ENCODE data around the gene PSMD4. TPM values are rescaled to one million over a fixed set of nuclear protein-coding genes. Genes with fewer than 3 reads are reported as not detected.

Gene PSMD4
- total RNA-seq, 6 donors from 2014 or later, result 102 to 132 (median 119) TPM

DNA sequence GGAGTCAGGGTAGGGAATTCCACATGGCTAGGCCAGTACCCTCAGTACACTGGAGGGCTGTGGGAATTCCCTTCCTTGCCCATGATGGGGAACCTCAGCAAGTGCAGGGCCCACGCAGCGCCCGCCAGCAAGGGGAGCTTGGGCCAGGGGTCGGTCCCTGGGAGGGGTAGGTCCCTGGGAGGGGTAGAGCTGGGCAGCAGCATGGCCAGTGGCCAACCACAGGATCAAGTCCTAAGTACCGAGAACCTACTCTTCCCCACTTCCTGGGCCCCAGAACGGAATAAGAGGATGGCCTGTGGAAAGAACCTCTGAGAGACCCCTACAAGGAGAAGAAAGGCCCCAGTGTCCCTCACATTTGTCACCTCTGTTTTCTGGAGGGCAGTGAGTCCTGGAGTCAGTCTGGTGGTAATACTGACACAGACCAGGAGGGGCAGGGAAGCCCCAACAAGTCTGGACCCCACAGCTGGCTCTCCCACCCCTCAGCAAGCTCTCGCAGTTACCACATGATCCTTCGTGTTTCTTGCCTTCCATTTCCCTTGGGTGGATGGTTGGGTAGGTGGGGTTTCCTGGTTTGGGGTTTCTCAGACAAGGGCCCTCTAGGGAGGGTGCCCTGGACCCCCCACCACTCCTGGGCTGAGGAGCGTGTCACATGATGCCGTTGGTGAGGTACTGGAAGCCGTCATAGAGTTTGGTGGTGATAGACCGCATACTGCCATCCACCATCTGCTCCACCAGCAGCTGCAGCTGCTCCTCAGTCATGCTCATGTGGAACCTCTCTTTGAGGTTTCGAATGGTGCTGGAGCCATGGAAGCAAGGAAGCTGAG, 37.9 kb downstream of the PSMD4 start:
- no peak for ATAC-seq (ENCODE audit: low FRiP score in 2 of 2)
- Histone ChIP-seq H3K27ac (peak overlapping the region in 1 of 4 donors; percentile 7), H3K4me3 (no peak overlapping the region), H3K9me3 (no peaks in the 10 kb centered on the region), H3K4me1 (no peaks in the 10 kb centered on the region), H3K27me3 (no peaks in the 10 kb centered on the region), H3K36me3 (peaks cover 38 to 100% (median 99%) of the 10 kb centered on the region in 4 donors)
- no peak for TF ChIP-seq CTCF (IDR thresholded peaks at IDR 0.05)
- TF ChIP-seq EP300 (IDR thresholded peaks at IDR 0.05), result no peak
- TF ChIP-seq POLR2AphosphoS5 (IDR thresholded peaks at IDR 0.05), result no peak
- TF ChIP-seq POLR2A (IDR thresholded peaks at IDR 0.05), result no peak
- DNase-seq, result peak in 1 of 2 donors; percentile 66
- 83 to 86% methylated on average over 12 to 13 of the region's 13 CpGs for WGBS, 2 donors

DNA sequence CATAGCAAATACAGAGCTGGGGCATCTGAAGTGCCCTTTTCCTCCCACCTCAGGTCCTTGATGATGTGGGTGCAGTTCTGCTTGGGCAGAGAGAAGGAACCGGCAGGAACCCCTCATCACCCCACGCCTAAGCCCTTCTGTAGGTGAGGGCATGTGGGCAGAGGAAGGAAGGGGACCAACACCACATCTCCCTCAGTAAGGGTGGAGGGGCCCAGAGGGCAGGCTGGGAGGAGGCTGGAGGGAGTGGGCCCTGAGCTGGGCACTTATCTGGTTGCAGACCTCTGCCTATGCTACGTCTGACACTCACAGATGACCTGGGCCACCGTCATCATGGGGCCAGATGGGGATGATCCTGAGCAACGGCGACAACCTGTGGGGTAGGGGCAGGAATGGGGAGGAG, 38.6 kb downstream of the PSMD4 start:
- Histone ChIP-seq H3K9me3 (no peaks in the 10 kb centered on the region), H3K27ac (no peak overlapping the region), H3K4me3 (no peak overlapping the region), H3K36me3 (peaks cover 44 to 100% (median 99%) of the 10 kb centered on the region in 4 donors), H3K4me1 (no peaks in the 10 kb centered on the region), H3K27me3 (no peaks in the 10 kb centered on the region)
- DNase-seq, result no peak
- TF ChIP-seq POLR2AphosphoS5 (IDR thresholded peaks at IDR 0.05), result no peak
- TF ChIP-seq EP300 (IDR thresholded peaks at IDR 0.05), result no peak
- TF ChIP-seq POLR2A (IDR thresholded peaks at IDR 0.05), result no peak
- WGBS, 2 donors, result 77 to 92% methylated on average over 4 to 6 of the region's 6 CpGs
- ATAC-seq (ENCODE audit: low FRiP score in 2 of 2), result no peak

DNA sequence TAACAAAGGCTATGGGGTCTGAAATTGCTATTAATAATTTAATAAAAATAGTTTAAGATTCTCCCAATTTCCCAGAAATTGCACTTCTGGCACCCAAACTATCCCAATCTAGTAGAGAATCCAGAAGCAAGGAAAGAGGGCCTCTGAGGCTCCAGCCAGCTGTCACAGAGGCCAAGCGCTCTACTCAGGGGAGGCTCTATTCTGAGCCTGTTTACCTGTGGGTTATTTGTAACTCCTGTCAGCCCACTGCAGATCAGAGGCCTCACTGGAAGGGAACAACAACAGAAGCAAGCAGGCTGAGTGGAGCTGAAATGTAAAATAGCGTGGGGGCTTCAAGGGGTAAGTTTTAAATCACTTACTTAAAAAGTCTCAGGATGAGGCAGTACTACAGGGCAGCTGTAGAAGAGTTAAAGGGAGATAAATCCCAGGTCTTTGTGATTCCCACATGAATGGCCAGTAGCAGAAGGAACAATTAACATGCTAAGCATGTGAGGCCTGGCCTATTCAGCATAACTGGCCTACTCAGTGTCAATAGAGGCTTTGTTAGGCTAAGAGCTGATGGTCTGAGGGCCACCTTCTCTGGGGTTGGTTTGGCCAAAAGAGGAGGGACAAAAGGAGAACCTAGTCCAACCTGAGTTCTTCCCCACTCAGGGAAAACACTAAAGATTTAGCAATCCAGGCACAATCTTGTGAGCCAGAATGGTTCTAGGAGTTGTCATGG, 40.4 kb downstream of the PSMD4 start:
- H3K9me3 ChIP-seq, result no peaks in the 10 kb centered on the region
- DNase-seq, result no peak
- no peaks in the 10 kb centered on the region for H3K27me3 ChIP-seq
- TF ChIP-seq CTCF (IDR thresholded peaks at IDR 0.05) (no peak), POLR2AphosphoS5 (IDR thresholded peaks at IDR 0.05) (no peak), EP300 (IDR thresholded peaks at IDR 0.05) (no peak), POLR2A (IDR thresholded peaks at IDR 0.05) (no peak)
- peaks cover 57 to 100% (median 98%) of the 10 kb centered on the region in 4 donors for H3K36me3 ChIP-seq
- no peak for ATAC-seq (ENCODE audit: low FRiP score in 2 of 2)
- H3K4me3 ChIP-seq, result no peak overlapping the region
- H3K27ac ChIP-seq, result no peak overlapping the region
- WGBS, 2 donors, result 85 to 90% methylated on average over 2 of the region's 2 CpGs
- no peaks in the 10 kb centered on the region for H3K4me1 ChIP-seq

DNA sequence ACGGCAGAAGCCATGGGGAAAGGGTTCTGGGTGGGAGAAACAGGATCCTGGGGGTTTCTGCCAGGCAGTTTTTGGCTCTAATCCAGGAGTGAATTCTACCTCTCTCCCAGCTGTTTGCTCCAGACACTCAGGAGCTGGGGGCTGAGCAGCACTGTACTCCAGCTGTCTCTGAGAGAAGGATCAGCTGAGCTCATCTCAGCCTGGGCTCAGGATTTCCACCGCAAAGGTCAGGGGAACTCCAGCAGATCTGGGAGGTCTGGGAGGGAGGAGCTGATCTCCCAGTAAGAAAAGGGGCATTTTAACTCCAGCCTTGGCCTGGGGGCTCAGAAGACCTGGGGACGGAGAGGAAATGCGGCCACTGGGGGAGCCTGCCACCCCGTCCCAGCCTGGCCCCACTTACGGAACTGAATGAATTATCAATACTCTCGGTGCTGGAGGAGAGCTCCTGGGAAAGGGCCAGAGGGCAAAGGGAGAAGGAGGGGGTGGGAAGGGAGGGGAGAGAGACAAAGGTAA, 55.3 kb downstream of the PSMD4 start:
- H3K27me3 ChIP-seq, result no peaks in the 10 kb centered on the region
- DNase-seq (peak in 1 of 2 donors; percentile 32), ATAC-seq (ENCODE audit: low FRiP score in 2 of 2) (peak in 1 of 2 donors; percentile 67)
- H3K36me3 ChIP-seq, result peaks cover 38 to 91% (median 53%) of the 10 kb centered on the region in 4 donors
- H3K9me3 ChIP-seq, result no peaks in the 10 kb centered on the region
- TF ChIP-seq EP300 (IDR thresholded peaks at IDR 0.05) (no peak), POLR2AphosphoS5 (IDR thresholded peaks at IDR 0.05) (no peak), CTCF (IDR thresholded peaks at IDR 0.05) (no peak), POLR2A (IDR thresholded peaks at IDR 0.05) (no peak)
- no peak overlapping the region for H3K4me3 ChIP-seq
- peak overlapping the region; percentile 16 to 55 (median 28) for H3K27ac ChIP-seq
- H3K4me1 ChIP-seq, result peaks cover 36 to 55% (median 38%) of the 10 kb centered on the region in 4 donors
- whole genome bisulfite sequencing, 2 donors, result 76 to 77% methylated on average over 7 of the region's 7 CpGs

- Histone ChIP-seq H3K27me3 (no peaks in the 10 kb centered on the region), H3K9me3 (no peaks in the 10 kb centered on the region), H3K4me3 (no peak overlapping the region), H3K4me1 (peaks cover 36 to 55% (median 38%) of the 10 kb centered on the region in 4 donors), H3K36me3 (peaks cover 30 to 91% (median 52%) of the 10 kb centered on the region in 4 donors), H3K27ac (peak overlapping the region; percentile 35 to 58 (median 55))
- no peak for TF ChIP-seq POLR2A (IDR thresholded peaks at IDR 0.05)
- TF ChIP-seq EP300 (IDR thresholded peaks at IDR 0.05), result no peak
- no peak for TF ChIP-seq CTCF (IDR thresholded peaks at IDR 0.05)
- no peak for TF ChIP-seq POLR2AphosphoS5 (IDR thresholded peaks at IDR 0.05)
- WGBS, 2 donors, result 70 to 74% methylated on average over 4 of the region's 4 CpGs
- DNase-seq (no peak), ATAC-seq (ENCODE audit: low FRiP score in 2 of 2) (no peak)
Observed at GRCh38 chr1:151311011-151311410, 56.5 kb downstream of the PSMD4 start.

Measured in upper lobe of left lung (tissue), 6 donors.